Measurements from ENCODE around the gene INSR.
A peak's percentile ranks its signal among the peaks of the same experiment; 100 is the strongest.
"Not testable (repeated sequence)": the region's sequence is repeated elsewhere in the genome, so short reads cannot be mapped to it uniquely, and the experiment has no call there.

Gene INSR

DNA sequence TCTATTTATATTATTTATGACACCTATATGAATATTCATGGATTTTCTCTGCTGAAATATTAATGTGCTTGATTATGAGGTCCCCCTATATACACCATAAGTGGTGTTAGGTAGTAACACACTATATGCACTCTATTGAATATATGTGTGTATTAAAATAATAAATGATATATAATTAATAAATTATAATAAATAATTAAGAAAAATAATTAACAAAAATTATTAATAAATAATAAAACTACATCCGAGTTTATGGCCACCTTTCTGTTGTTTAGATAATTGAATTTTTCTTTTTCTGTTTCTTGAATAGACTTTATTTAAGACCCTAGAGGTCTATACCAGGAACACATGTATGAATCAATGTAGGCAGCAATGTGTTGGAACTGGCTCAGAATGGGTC, 33.6 kb upstream of the INSR start:
- H3K36me3 ChIP-seq (ENCODE audit: low read depth) = no peaks in the 10 kb centered on the region
- H3K4me1 ChIP-seq (ENCODE audit: insufficient read depth, poor library complexity, severe bottlenecking) = no peaks in the 10 kb centered on the region
- ATAC-seq (ENCODE audit: low read depth) (no peak), DNase-seq (ENCODE audit: low spot score) (no peak)
- H3K27me3 ChIP-seq (ENCODE audit: insufficient read depth, poor library complexity, severe bottlenecking) = no peaks in the 10 kb centered on the region
- TF ChIP-seq, protein P1, sequence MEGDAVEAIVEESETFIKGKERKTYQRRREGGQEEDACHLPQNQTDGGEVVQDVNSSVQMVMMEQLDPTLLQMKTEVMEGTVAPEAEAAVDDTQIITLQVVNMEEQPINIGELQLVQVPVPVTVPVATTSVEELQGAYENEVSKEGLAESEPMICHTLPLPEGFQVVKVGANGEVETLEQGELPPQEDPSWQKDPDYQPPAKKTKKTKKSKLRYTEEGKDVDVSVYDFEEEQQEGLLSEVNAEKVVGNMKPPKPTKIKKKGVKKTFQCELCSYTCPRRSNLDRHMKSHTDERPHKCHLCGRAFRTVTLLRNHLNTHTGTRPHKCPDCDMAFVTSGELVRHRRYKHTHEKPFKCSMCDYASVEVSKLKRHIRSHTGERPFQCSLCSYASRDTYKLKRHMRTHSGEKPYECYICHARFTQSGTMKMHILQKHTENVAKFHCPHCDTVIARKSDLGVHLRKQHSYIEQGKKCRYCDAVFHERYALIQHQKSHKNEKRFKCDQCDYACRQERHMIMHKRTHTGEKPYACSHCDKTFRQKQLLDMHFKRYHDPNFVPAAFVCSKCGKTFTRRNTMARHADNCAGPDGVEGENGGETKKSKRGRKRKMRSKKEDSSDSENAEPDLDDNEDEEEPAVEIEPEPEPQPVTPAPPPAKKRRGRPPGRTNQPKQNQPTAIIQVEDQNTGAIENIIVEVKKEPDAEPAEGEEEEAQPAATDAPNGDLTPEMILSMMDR (IDR thresholded peaks at IDR 0.05; ENCODE audit: poor library complexity, severe bottlenecking) = no peak
- H3K4me3 ChIP-seq (ENCODE audit: severe bottlenecking) = no peak overlapping the region
- no peak overlapping the region for H3K27ac ChIP-seq (ENCODE audit: poor library complexity, severe bottlenecking)
- no peaks in the 10 kb centered on the region for H3K9me3 ChIP-seq (ENCODE audit: severe bottlenecking)

DNA sequence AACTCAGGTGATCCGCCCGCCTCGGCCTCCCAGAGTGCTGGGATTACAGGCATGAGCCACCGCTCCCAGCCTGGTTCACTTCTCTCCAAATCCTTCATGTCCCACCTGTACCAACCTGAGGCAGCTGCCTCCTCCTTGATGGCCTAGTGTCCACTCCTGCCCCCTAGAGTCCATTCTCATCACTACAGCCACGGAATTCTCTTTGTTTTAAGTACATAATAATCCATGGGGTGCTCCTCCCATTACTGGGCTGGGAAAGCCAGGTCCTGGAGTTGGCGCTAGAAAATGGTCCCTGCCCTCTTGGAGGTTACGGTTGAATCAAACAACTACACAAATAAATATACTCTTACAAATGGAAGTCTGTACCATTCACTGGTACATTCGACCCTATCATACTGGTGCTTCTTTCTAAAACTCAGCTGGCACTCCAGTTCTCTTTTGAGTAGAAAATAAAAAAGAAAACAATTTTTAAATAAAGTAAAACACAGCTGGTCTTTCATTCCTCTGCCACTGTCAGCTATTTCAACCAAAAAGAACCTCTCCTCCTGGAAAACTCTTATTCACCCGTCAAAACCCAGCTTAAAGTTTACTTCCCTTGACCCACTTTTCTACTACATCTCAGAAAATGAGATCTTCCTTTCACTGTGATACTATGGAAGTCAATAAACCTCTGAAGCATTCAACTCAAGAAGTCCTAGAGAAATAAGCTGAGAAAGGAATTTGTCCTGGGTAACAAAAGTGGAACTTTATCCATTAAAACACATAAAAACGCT, 32.1 kb upstream of the INSR start:
- ATAC-seq (ENCODE audit: low read depth) (no peak), DNase-seq (ENCODE audit: low spot score) (no peak)
- no peaks in the 10 kb centered on the region for H3K4me1 ChIP-seq (ENCODE audit: insufficient read depth, poor library complexity, severe bottlenecking)
- H3K9me3 ChIP-seq (ENCODE audit: severe bottlenecking) = no peaks in the 10 kb centered on the region
- TF ChIP-seq, protein P1 (IDR thresholded peaks at IDR 0.05; ENCODE audit: poor library complexity, severe bottlenecking) = peak; percentile 25
- H3K27ac ChIP-seq (ENCODE audit: poor library complexity, severe bottlenecking) = no peak overlapping the region
- H3K36me3 ChIP-seq (ENCODE audit: low read depth) = no peaks in the 10 kb centered on the region
- H3K4me3 ChIP-seq (ENCODE audit: severe bottlenecking) = no peak overlapping the region
- H3K27me3 ChIP-seq (ENCODE audit: insufficient read depth, poor library complexity, severe bottlenecking) = no peaks in the 10 kb centered on the region

DNA sequence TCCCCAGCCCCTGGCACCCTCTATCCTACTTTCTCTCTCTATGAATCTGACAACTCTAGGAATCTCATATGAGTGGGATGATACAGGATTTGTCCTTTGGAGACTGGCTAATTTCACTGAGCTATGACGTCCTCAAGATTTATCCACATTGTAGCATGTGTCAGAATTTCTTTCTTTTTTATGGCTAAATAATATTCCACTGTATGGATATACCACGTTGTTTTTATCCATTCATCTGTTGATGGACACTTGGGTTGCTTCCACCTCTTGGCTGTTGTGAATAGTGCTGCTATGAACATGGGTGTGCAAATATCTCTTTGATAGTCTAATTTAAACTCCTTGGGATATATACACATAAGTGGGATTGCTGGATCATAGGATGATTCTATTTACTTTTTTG, 24.0 kb upstream of the INSR start:
- TF ChIP-seq, protein P1 (IDR thresholded peaks at IDR 0.05; ENCODE audit: poor library complexity, severe bottlenecking) = no peak
- no peak for ATAC-seq (ENCODE audit: low read depth)
- no peaks in the 10 kb centered on the region for H3K4me1 ChIP-seq (ENCODE audit: insufficient read depth, poor library complexity, severe bottlenecking)

DNA sequence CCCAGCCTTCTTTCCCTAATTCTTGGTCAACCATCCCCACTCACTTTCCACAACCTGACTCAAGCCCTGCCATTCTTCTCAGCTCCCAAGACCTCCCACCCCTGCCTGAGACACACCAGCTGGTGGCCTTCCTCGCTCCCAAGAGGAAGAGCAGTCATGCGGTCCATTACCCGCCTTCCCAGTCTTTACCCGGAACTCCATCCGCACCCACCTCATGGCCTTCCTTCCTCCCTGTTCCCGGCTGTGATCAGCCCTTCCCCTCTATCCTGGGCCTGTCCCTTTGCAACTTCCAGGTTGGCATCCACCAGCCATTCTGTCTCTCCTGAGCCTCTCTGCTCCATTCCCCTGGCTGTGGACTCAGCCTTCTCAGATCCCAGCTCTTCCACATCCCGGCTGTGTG, 18.6 kb upstream of the INSR start:
- no peaks in the 10 kb centered on the region for H3K27me3 ChIP-seq (ENCODE audit: insufficient read depth, poor library complexity, severe bottlenecking)
- H3K4me3 ChIP-seq (ENCODE audit: severe bottlenecking) = no peak overlapping the region
- H3K36me3 ChIP-seq (ENCODE audit: low read depth) = no peaks in the 10 kb centered on the region
- H3K27ac ChIP-seq (ENCODE audit: poor library complexity, severe bottlenecking) = no peak overlapping the region
- DNase-seq (ENCODE audit: low spot score) (no peak), ATAC-seq (ENCODE audit: low read depth) (no peak)
- no peaks in the 10 kb centered on the region for H3K9me3 ChIP-seq (ENCODE audit: severe bottlenecking)
- TF ChIP-seq, protein P1 (IDR thresholded peaks at IDR 0.05; ENCODE audit: poor library complexity, severe bottlenecking) = no peak
- no peaks in the 10 kb centered on the region for H3K4me1 ChIP-seq (ENCODE audit: insufficient read depth, poor library complexity, severe bottlenecking)

More for the DNA sequence above, 24.0 kb upstream of the INSR start:
- no peak overlapping the region for H3K27ac ChIP-seq (ENCODE audit: poor library complexity, severe bottlenecking)
- H3K4me3 ChIP-seq (ENCODE audit: severe bottlenecking) = no peak overlapping the region
- no peaks in the 10 kb centered on the region for H3K27me3 ChIP-seq (ENCODE audit: insufficient read depth, poor library complexity, severe bottlenecking)
- H3K36me3 ChIP-seq (ENCODE audit: low read depth) = no peaks in the 10 kb centered on the region
- H3K9me3 ChIP-seq (ENCODE audit: severe bottlenecking) = no peaks in the 10 kb centered on the region
- no peak for DNase-seq (ENCODE audit: low spot score)

DNA sequence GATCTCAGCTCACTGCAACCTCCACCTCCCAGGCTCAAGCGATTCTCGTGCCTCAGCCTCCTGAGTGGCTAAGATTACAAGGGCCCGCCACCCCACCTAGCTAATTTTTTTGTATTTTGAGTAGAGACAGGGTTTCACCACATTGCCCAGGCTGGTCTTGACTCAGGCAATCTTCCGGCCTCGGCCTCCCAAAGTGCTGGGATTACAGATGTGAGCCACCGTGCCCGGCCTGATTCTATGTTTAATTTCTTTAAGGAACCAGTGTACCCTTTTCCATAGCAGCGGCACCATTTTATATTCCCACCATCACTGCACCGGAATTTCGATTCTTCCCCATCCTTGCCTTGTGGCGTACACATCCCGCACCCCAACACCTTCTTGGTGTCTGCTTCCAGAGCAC, 17.7 kb upstream of the INSR start:
- H3K4me1 ChIP-seq (ENCODE audit: insufficient read depth, poor library complexity, severe bottlenecking) = no peaks in the 10 kb centered on the region
- H3K27me3 ChIP-seq (ENCODE audit: insufficient read depth, poor library complexity, severe bottlenecking) = no peaks in the 10 kb centered on the region
- H3K4me3 ChIP-seq (ENCODE audit: severe bottlenecking) = no peak overlapping the region
- H3K9me3 ChIP-seq (ENCODE audit: severe bottlenecking) = no peaks in the 10 kb centered on the region
- TF ChIP-seq, protein P1 (IDR thresholded peaks at IDR 0.05; ENCODE audit: poor library complexity, severe bottlenecking) = no peak
- no peaks in the 10 kb centered on the region for H3K36me3 ChIP-seq (ENCODE audit: low read depth)
- no peak for DNase-seq (ENCODE audit: low spot score)
- ATAC-seq (ENCODE audit: low read depth) = no peak
- H3K27ac ChIP-seq (ENCODE audit: poor library complexity, severe bottlenecking) = no peak overlapping the region

DNA sequence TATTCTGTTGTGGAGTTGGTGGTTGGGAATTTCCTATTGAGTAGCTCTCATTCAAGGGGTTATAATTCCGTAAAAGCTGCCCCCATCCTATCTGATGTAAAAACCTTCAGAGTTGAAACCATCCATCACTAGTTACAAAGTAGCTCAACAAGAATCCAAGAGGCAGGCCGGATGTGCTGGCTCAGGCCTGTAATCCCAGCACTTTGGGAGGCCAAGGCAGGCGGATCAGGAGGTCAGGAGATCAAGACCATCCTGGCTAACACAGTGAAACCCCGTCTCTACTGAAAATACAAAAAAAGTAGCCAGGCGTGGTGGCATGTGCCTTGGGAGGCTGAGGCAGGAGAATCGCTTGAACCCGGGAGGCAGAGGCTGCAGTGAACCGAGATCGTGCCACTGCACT, 14.1 kb upstream of the INSR start:
- not testable (repeated sequence) for ATAC-seq (ENCODE audit: low read depth)

More for the DNA sequence above, 14.1 kb upstream of the INSR start:
- not testable (repeated sequence) for H3K4me3 ChIP-seq (ENCODE audit: severe bottlenecking); H3K27ac ChIP-seq (ENCODE audit: poor library complexity, severe bottlenecking); H3K4me1 ChIP-seq (ENCODE audit: insufficient read depth, poor library complexity, severe bottlenecking); H3K36me3 ChIP-seq (ENCODE audit: low read depth); DNase-seq (ENCODE audit: low spot score); H3K27me3 ChIP-seq (ENCODE audit: insufficient read depth, poor library complexity, severe bottlenecking); H3K9me3 ChIP-seq (ENCODE audit: severe bottlenecking)
